Stimulated activated naive CD4-positive, alpha-beta T cell treated with Interleukin-2 at 50 U/mL for 16 hours (primary cell): Measurements from ENCODE around the gene JAG1.

ENCODE experiments used
- DNase-seq: peaks from one replicate; lab custom pipeline; 2025; lab: John Stamatoyannopoulos, UW

JAG1 gene

GRCh38 chr20:10652660-10653261, 21.0 kb downstream of the JAG1 start:
- no peak for DNase-seq

DNA sequence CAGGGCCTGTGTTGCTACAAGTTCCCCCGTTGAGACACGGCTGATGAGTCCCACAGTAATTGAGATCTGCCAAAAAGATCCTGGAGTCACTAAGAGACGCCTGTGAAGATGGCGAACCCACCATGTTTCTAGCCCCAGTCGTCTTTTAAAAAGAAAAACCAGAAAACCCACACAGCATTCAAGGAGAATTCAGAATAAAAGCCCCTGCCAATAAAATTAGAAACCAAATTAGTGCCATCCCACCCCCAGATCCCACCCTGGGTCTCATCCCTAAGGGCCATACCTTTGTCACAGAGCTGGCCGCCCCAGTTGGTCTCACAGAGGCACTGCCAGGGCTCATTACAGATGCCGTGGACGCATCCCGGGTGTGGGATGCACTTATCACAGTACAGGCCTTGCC, 21.6 kb downstream of the JAG1 start:
- DNase-seq, result no peak

DNA sequence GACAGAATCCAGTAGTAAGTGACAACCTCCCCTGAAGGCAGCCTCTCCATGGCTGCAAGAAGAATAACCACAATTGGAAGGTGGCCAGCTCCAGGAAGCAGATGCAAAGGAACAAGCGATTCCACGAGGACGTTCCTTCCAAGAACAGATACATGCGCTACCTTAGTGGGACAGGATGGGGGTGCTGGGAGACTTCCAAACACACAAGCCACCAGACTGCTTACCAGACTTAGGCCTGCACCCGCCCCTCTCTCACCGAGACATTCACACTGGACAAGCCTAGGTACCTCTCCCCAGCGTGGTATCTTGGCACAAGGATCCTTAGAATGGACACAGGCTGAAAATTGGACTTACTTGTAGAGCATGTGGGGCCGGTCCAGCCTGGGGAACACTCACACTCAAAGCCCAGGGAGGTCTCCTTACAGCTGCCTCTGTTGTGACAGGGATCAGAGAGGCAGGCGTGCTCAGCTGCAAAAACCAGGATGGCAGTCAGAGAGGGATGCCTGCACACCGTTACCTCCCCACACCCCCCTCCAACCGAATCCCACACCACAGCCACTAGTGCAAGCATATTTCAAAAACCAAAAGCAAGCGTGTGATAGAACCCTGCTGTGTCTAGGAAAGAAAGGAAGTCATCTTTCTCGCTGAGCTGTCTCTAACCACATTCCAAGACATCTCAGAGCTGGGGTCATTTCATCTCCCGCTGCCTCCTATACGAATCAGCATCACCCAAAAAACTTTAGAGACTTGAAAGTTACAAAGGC, 22.4 kb downstream of the JAG1 start:
- DNase-seq, result no peak

DNA sequence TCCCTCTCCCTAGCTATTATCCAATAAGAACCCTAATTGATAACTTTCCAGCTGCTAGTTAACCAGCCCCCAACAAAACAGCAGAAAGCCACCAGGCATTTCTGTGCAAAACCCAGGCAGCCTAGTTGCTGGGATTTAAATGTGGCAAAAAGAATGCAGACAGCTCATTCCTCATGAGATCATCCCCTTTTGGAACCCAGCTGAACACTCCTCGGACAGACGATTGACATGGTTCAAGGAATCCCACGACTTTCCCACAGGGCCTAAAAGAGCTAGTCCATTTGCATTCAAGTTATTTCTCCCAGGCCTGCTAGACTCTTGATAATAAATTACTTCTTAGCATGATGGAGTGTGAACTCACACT, 24.0 kb downstream of the JAG1 start:
- DNase-seq, result no peak

- no peak for DNase-seq
Observed at GRCh38 chr20:10649080-10649796, 24.6 kb downstream of the JAG1 start.

GRCh38 chr20:10648651-10649050, 25.1 kb downstream of the JAG1 start:
- DNase-seq, result no peak

GRCh38 chr20:10647909-10648308, 25.9 kb downstream of the JAG1 start:
- DNase-seq, result no peak

DNA sequence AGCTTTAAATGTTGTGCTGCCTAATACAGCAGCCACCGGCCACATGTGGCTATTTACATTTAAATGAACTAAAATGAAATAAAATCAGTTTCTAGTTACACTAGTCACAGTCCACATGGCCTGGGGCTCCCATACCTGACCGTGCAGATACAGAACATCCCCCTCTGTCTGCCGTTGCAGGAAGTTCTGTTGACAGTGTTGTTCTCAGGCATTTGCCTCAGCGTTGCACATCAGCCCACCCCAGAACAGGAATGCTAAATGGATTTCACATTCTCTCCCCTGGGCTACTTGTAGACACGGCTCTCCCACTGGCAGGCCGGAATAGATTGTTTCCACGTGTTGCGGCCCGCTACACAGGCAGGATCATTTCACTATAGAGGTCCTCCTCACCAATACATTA, 26.3 kb downstream of the JAG1 start:
- no peak for DNase-seq

- DNase-seq, result no peak
Observed at GRCh38 chr20:10646886-10647420, 26.8 kb downstream of the JAG1 start.

DNA sequence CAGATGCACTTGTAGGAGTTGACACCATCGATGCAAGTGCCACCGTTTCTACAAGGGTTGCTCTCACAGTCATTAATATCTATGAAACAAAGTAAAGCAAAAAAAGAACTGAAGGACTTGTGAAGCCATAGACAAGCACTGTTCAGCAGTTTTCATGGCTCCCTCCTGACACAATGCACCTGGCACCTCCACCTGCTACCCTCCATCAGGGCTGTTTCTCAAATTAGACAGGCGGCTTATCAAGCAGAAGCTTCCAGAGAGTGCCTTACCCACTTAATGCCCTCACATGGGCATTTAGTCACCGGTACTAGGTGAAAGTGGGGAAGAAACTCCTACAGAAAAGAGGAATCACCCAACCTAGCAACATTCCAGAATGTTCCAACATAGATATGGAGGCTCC, 27.8 kb downstream of the JAG1 start:
- no peak for DNase-seq

DNA sequence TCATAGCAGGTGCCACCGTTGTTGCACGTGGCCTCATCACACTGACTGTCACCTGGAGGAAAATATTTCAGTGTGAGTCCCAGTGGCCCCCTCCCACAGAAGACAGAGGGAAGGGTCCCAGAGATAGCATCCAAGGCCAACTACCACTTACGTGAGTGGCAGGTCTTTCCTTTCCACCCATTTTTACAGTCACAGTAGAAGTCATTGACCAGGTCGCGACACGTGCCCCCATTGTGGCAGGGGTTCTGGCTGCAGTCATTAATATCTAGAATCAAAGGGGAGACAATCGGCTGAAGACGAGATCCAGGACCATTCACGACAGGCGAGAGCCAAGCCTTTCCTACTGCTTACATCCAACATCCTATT, 28.6 kb downstream of the JAG1 start:
- DNase-seq, result no peak

DNA sequence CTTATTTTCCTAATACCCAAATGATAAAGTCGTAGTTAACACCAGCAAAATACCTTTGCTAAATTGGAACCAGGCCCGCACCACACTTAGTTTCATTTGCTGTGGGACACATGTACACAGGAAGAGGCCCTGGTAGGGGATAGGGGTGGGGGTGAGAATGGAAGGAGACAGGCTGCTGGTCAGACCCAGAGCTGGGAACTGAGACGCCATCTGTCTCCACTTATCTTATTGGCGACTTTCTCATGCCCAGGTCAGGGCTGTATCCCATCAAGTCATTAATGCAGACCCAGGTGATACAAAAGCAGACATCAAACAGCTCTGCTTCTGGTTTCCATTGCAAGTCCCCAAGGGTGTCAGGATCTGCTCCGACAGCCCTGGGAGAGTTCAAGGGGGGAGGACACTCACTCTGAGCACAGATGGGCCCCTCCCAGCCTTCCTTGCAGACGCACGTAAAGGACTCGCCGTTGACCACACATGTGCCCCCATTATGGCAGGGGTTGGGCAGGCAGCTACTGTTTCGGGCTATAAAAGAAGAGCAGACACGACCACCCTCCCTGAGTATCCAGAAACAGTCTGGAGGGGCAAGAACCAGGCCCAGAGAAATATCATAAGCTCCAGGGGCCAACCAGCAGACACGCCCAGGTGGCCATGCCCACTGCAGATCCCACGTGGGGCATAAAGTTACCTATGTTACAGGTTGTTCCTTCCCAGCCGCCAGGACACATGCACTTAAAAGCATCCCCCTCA, 29.2 kb downstream of the JAG1 start:
- DNase-seq, result no peak

DNA sequence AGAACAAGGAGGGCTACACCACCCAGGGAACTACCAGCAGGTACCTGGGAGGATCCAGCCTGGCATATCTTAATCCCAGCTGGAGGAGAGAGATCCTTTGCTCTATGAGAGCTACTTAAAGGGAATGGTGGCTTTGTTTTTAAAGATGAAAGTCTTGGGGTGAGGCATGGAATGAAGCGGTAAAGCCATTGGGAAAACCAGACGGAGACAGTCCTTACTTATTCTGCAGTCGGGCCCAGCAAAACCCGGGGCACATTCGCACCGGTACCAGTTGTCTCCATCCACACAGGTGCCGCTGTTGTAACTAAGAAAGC, 30.3 kb downstream of the JAG1 start:
- DNase-seq, result no peak

- DNase-seq, result no peak
Observed at GRCh38 chr20:10642856-10643559, 30.8 kb downstream of the JAG1 start.

GRCh38 chr20:10641893-10642292, 31.9 kb downstream of the JAG1 start:
- no peak for DNase-seq

DNA sequence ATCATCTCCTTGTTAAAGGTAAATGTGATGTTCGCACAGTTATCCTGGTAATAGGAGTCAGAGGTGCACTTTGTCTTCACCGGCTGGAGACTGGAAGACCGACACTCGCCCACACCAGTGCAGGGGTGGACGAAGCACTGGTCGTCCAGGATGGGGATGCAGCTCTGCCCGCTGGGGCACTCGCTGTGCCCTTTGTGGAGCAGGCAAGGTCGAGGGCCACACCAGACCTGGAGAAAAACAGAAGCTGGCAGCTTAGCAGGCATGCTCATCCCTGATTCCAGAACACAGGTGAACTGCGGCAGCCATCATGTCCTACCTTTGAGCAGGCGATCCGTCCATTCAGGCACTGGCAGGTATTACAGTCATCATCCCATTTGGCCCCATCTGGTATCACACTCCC, 32.3 kb downstream of the JAG1 start:
- no peak for DNase-seq

DNA sequence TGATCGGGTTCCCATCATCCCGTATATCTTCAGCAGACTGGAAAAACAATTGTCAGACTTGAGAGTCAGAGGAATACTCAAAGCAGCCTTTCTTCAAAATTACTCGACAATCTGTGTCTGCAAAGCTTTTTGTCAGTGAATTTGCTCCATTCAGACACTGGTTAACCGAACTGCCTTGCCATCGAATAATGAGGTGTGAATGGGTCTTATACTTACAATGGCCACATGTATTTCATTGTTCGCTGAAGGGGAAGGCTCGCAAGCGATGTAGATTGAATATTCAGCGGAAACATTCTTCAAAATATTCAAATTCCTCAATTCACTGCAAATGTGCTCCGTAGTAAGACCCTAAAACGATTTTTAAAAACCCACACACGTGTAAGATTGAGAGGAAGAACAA, 32.9 kb downstream of the JAG1 start:
- DNase-seq, result no peak

GRCh38 chr20:10639737-10640556, 33.9 kb downstream of the JAG1 start:
- no peak for DNase-seq

DNA sequence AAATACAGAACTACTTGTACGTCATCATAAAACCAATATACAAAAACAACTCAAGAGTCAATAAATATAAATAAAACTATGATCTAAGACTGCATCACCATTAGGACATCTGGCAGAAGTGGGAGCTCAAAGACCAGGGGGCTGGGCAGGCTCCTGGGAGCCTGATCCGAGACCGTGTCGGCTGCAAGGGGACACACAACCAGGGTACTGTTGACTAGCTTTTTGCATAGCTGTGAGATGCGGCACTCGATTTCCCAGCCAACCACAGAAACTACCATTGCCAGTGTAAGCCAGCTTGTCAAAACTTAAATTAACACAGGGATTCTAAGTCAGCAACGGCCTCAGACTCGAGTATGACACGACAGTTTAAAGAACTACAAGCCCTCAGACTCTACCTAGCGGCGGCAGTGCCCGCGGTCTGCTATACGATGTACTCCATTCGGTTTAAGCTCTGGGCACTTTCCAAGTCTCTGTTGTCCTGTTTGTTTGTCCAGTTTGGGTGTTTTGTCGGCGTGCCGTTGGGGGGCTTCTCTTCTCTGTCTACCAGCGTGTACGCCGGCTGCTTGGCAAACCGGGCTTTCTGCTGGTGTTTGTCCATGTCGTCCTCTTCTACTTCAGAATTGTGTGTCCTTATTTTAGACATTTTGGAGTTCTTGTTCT, 34.6 kb downstream of the JAG1 start:
- no peak for DNase-seq

- DNase-seq, result no peak
Observed at GRCh38 chr20:10637563-10637962, 36.2 kb downstream of the JAG1 start.
